A549 (cell line): ENCODE results near the gene PUM1. TPM values are rescaled to one million over a fixed set of nuclear protein-coding genes. Genes with fewer than 3 reads are reported as not detected.

ENCODE experiments used
- ATAC-seq, 2 experiments: fragments of 200-7000 bp in 1 of 2; fragments of >200 bp in 1 of 2; cut with Nextera tagmentation in 1 of 2; cut with Tn5 transposase in 1 of 2; 3 replicates each; pipeline versions ENCODE4 v1.8.0 to v1.9.1; 2018 to 2020; ENCODE audit warnings: mild to moderate bottlenecking in 1 of 2, moderate library complexity in 1 of 2
- CTCF ChIA-PET: fragments of 300-600 bp; sonication (Branson Sonifier 250); formaldehyde crosslinking; extraction: SDS; loops from one replicate; lab custom pipeline; 2021; ENCODE audit warnings: antibody characterized with exemption, inconsistent platforms; lab: Yijun Ruan, JAX
- POLR2A ChIA-PET: fragments of 350-600 bp; formaldehyde crosslinking; extraction: SDS; loops from one replicate; lab custom pipeline; 2021; ENCODE audit warnings: antibody characterized with exemption, inconsistent platforms; lab: Yijun Ruan, JAX
- DNase-seq, 2 experiments: peaks; one replicate each; pipeline versions ENCODE4 v3.0.0 to v3.0.0-alpha.2; 2011 to 2016; ENCODE audit warnings: low read depth in 1 of 2, low spot score in 1 of 2
- FAIRE-seq: peaks from 2 replicates; lab custom pipeline; 2011; peaks lifted over from hg19 to GRCh38; lab: Jason Lieb, UNC
- H3K27ac ChIP-seq, 2 experiments: fragments of >200 bp; sonication (Bioruptor Twin); formaldehyde crosslinking; 3 replicates each; pipeline ENCODE4 v1.5.1; 2016 to 2017
- H3K4me1 ChIP-seq: fragments of >200 bp; sonication (Bioruptor Twin); formaldehyde crosslinking; 3 replicates; pipeline ENCODE4 v1.6.1; 2016
- H3K4me2 ChIP-seq: fragments of >200 bp; sonication (Bioruptor Twin); formaldehyde crosslinking; 3 replicates; pipeline ENCODE4 v1.6.1; 2016
- H3K4me3 ChIP-seq: fragments of >200 bp; sonication (Bioruptor Twin); formaldehyde crosslinking; 3 replicates; pipeline ENCODE4 v1.5.1; 2016
- H3K9me3 ChIP-seq: fragments of >200 bp; sonication (Bioruptor Twin); formaldehyde crosslinking; 3 replicates; pipeline ENCODE4 v1.6.1; 2016
- BCL3 ChIP-seq: fragments of >200 bp; sonication (Bioruptor Twin); formaldehyde crosslinking; IDR thresholded peaks from 3 replicates; pipeline ENCODE4 v1.6.1; 2016
- CHD4 ChIP-seq: fragments of 200-600 bp; sonication (generic); IDR thresholded peaks from 2 replicates; pipeline ENCODE4 v1.6.1; 2016; ENCODE audit warnings: antibody characterized with exemption, mild to moderate bottlenecking, borderline replicate concordance
- EHF ChIP-seq: fragments of 250-450 bp; sonication (Bioruptor Pico); IDR thresholded peaks from 2 replicates; pipeline ENCODE4 v1.5.0; 2020; ENCODE audit warnings: mild to moderate bottlenecking
- FOSB ChIP-seq: fragments of 250-450 bp; sonication (Bioruptor Pico); IDR thresholded peaks from 2 replicates; pipeline ENCODE4 v1.5.0; 2020; ENCODE audit warnings: mild to moderate bottlenecking, moderate library complexity
- FOSL2 ChIP-seq, 2 experiments: fragments of 450-650 bp in 1 of 2; fragments of >200 bp in 1 of 2; sonication (Bioruptor Twin) in 1 of 2; formaldehyde crosslinking; IDR thresholded peaks; 2 replicates each; pipeline versions ENCODE4 v1.5.0 to v1.6.1; 2016 to 2020; ENCODE audit warnings: mild to moderate bottlenecking in 1 of 2, moderate library complexity in 1 of 2
- KDM1A ChIP-seq: fragments of 200-600 bp; sonication (generic); IDR thresholded peaks from 2 replicates; pipeline ENCODE4 v1.6.1; 2016; ENCODE audit warnings: low read depth, mild to moderate bottlenecking
- MYC ChIP-seq: IDR thresholded peaks from 2 replicates; pipeline ENCODE4 v1.6.1; 2012; ENCODE audit warnings: mild to moderate bottlenecking, inconsistent platforms, low read length, improper control_type of control experiment, borderline replicate concordance
- NR3C1 ChIP-seq: fragments of >200 bp; sonication (Bioruptor Twin); formaldehyde crosslinking; IDR thresholded peaks from 3 replicates; pipeline ENCODE4 v1.6.1; 2017
- RARB ChIP-seq: fragments of 250-450 bp; sonication (Bioruptor Pico); IDR thresholded peaks from 2 replicates; pipeline ENCODE4 v1.8.0; 2021; ENCODE audit warnings: mild to moderate bottlenecking, moderate library complexity
- SMC3 ChIP-seq: fragments of >200 bp; sonication (Bioruptor Twin); formaldehyde crosslinking; IDR thresholded peaks from 3 replicates; pipeline ENCODE4 v1.6.1; 2018; ENCODE audit warnings: inconsistent platforms
- SREBF2 ChIP-seq: fragments of 450-650 bp; IDR thresholded peaks from 2 replicates; pipeline ENCODE4 v1.6.1; 2014; ENCODE audit warnings: mild to moderate bottlenecking, moderate library complexity
- ZFP36 ChIP-seq: fragments of 450-650 bp; IDR thresholded peaks from 2 replicates; pipeline ENCODE4 v1.6.1; 2014; ENCODE audit warnings: borderline replicate concordance; ENCODE audit not compliant: partially characterized antibody
- ZNF302 ChIP-seq: fragments of 250-450 bp; sonication (Bioruptor Pico); IDR thresholded peaks from 2 replicates; pipeline ENCODE4 v1.9.0; 2021; ENCODE audit warnings: inconsistent platforms, mild to moderate bottlenecking, moderate library complexity
- WGBS: methylation state at CpG from one replicate; pipeline ENCODE4 v1.1.6; 2017; ENCODE audit errors: missing lambda C conversion rate; 5-methylcytosine and 5-hydroxymethylcytosine counted together
- polyA plus RNA-seq, 4 experiments: library from polyadenylated mRNA; depleted of rRNA in 3 of 4; stranded (reverse); fragments of >200 nt; fragmentation: RNase III in 1 of 4; extraction: RNeasy Plus Mini Kit Qiagen cat#74134 plus additional on column Dnase treatment in 1 of 4; gene quantifications; 2 replicates in 3 of 4; 3 replicates in 1 of 4; pipeline ENCODE4 v1.2.3, GENCODE V29; 2011 to 2017
- TF ChIP-seq, protein P1 (sequence below): IDR thresholded peaks from 2 replicates; pipeline ENCODE4 v1.6.1; 2012
- TF ChIP-seq, protein P2 (sequence below): fragments of 150-350 bp; IDR thresholded peaks from 2 replicates; pipeline ENCODE4 v1.6.1; 2014; ENCODE audit warnings: low read depth, mild to moderate bottlenecking, low read length

The PUM1 gene
- polyA plus RNA-seq, 2 of the 4 experiments (the other 2 are of a cell fraction), result 30.2 to 55.3 TPM

DNA sequence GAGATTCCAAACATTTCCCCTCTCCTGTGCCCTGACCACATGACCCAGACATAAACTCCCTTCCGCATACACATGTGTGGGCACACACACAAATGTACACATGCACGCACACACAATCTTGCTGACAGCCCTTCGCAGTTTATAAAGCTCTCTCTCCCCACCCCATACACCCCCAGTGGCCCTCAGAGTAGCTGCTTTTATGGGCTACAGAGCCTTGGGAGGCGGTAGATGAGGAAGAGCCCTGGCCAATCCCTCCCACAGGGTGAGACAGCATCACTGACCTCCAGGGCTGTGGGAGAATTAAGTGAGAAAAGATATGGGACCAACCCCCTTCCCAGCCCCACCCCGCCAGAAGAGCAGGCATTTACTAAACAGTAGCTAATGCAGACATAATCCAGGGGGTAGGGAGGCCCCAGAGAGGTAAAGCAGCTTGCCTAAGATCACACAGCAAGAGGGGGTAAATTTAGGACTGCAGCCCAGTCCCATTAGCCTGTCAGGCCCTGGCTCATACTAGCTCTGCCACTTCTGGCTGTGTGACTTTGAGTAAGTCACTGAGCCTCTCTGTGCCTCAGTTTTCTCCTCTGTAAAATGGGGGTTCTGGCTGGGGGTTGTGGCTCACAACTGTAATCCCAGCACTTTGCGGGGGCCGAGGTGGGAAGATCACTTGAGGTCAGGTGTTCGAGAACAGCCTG, 162.0 kb downstream of the PUM1 start:
- peaks cover 33% of the 10 kb centered on the region for H3K4me1 ChIP-seq
- POLR2A ChIA-PET, result no interaction called here
- peak; percentile 40 to 47; a peak in 3 of 6 replicates for ATAC-seq
- H3K27ac ChIP-seq, result no peak overlapping the region
- no peak for DNase-seq
- WGBS, result 89% methylated on average over 7 of the region's 8 CpGs
- no peak for TF ChIP-seq FOSL2 (IDR thresholded peaks at IDR 0.05)
- no peak for TF ChIP-seq FOSL2 (CRISPR knock-in tag; IDR thresholded peaks at IDR 0.05)
- TF ChIP-seq EHF (CRISPR knock-in tag), result no peak
- peak; percentile 84; the same call in 1 of the 2 replicates for TF ChIP-seq KDM1A
- no peak overlapping the region for H3K4me3 ChIP-seq
- H3K9me3 ChIP-seq, result no peaks in the 10 kb centered on the region
- no peak overlapping the region for H3K4me2 ChIP-seq
- no peak for FAIRE-seq
- CTCF ChIA-PET, result interaction anchor here (1.0 to 5.8 kb wide), 6 partner anchors 9 to 184 kb away, joined by 3 to 83 read pairs (median 8); no protein-coding TSS in a partner anchor

GRCh38 chr1:30902593-30903290, 162.8 kb downstream of the PUM1 start:
- Histone ChIP-seq H3K4me1 (peaks cover 31% of the 10 kb centered on the region), H3K4me3 (no peak overlapping the region), H3K9me3 (no peaks in the 10 kb centered on the region), H3K27ac (peak overlapping the region; percentile 50 to 79; a peak in 5 of 6 replicates), H3K4me2 (peak overlapping the region; percentile 51)
- ChIA-PET CTCF (interaction anchor here (1.0 to 5.8 kb wide), 4 partner anchors 9 to 101 kb away, joined by 4 to 83 read pairs (median 18); no protein-coding TSS in a partner anchor), POLR2A (no interaction called here)
- no peak for DNase-seq
- no peak for FAIRE-seq
- WGBS, result 72% methylated on average over 5 of the region's 9 CpGs
- TF ChIP-seq FOSB (CRISPR knock-in tag) (no peak), SREBF2 (no peak), CHD4 (no peak), RARB (CRISPR knock-in tag) (no peak), NR3C1 (no peak), ZNF302 (CRISPR knock-in tag) (no peak), MYC (no peak), BCL3 (no peak), SMC3 (no peak)
- TF ChIP-seq, protein P1, sequence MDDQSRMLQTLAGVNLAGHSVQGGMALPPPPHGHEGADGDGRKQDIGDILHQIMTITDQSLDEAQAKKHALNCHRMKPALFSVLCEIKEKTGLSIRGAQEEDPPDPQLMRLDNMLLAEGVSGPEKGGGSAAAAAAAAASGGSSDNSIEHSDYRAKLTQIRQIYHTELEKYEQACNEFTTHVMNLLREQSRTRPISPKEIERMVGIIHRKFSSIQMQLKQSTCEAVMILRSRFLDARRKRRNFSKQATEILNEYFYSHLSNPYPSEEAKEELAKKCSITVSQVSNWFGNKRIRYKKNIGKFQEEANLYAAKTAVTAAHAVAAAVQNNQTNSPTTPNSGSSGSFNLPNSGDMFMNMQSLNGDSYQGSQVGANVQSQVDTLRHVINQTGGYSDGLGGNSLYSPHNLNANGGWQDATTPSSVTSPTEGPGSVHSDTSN, result no peak
- no peak; a peak in 1 of 6 replicates for ATAC-seq

GRCh38 chr1:30901798-30902581, 163.5 kb downstream of the PUM1 start:
- peaks cover 27% of the 10 kb centered on the region for H3K4me1 ChIP-seq
- H3K4me2 ChIP-seq, result peak overlapping the region; percentile 51
- DNase-seq (no peak), ATAC-seq (no peak; a peak in 1 of 6 replicates), FAIRE-seq (no peak)
- ChIA-PET POLR2A (no interaction called here), CTCF (interaction anchor here (1.1 to 5.8 kb wide), 5 partner anchors 10 to 183 kb away, joined by 4 to 83 read pairs (median 8); no protein-coding TSS in a partner anchor)
- peak overlapping the region; percentile 50 to 79; a peak in 5 of 6 replicates for H3K27ac ChIP-seq
- H3K9me3 ChIP-seq, result no peaks in the 10 kb centered on the region
- TF ChIP-seq, protein P2, sequence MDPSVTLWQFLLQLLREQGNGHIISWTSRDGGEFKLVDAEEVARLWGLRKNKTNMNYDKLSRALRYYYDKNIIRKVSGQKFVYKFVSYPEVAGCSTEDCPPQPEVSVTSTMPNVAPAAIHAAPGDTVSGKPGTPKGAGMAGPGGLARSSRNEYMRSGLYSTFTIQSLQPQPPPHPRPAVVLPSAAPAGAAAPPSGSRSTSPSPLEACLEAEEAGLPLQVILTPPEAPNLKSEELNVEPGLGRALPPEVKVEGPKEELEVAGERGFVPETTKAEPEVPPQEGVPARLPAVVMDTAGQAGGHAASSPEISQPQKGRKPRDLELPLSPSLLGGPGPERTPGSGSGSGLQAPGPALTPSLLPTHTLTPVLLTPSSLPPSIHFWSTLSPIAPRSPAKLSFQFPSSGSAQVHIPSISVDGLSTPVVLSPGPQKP, result no peak
- TF ChIP-seq ZFP36, result peak; percentile 49
- no peak overlapping the region for H3K4me3 ChIP-seq
- 20% methylated on average over 5 of the region's 11 CpGs for WGBS
